T-cell (primary cell): ENCODE results near the gene SETD2. TPM values are rescaled to one million over a fixed set of nuclear protein-coding genes. Genes with fewer than 3 reads are reported as not detected.

Source experiments
- ATAC-seq, 4 experiments: fragments of 200-7000 bp in 3 of 4; fragments of 150-1000 bp in 1 of 4; cut with Tn5 transposase; replicated peaks in 1 of 4; 1 replicate in 3 of 4; 2 replicates in 1 of 4; pipeline ENCODE4 v1.10.0; 2021; ENCODE audit warnings: moderate library complexity in 3 of 4, mild to moderate bottlenecking in 2 of 4, moderate number of reproducible peaks in 1 of 4
- CTCF ChIA-PET, 2 donors: fragments of 300-600 bp; sonication (Branson Sonifier 250); formaldehyde crosslinking; loops; one replicate each; lab custom pipeline; 2022; ENCODE audit warnings: antibody characterized with exemption in 2 of 2; lab: Charles Lee
- POLR2A ChIA-PET, 2 donors: fragments of 300-600 bp; sonication (Branson Sonifier 250); formaldehyde crosslinking; loops; one replicate each; lab custom pipeline; 2022; ENCODE audit warnings: antibody characterized with exemption in 2 of 2; lab: Charles Lee
- DNase-seq, 35 experiments: peaks; one replicate each; pipeline versions ENCODE4 v3.0.0 to v3.0.0-alpha.2; 2013 to 2023
- H3K27ac ChIP-seq: one replicate; pipeline ENCODE4 v1.5.1; 2013; ENCODE audit warnings: low read length
- H3K27me3 ChIP-seq, 2 experiments: replicated peaks in 1 of 2; 1 replicate in 1 of 2; 2 replicates in 1 of 2; pipeline versions ENCODE4 v1.6.1 to v1.7.0; 2013; ENCODE audit warnings: low read length in 1 of 2, mixed read lengths in 1 of 2; ENCODE audit not compliant: control insufficient read depth in 2 of 2, insufficient read depth in 2 of 2; ENCODE audit errors: extremely low read depth in 1 of 2
- H3K36me3 ChIP-seq, 2 donors: 1 replicate in 1 of 2; 2 replicates in 1 of 2; pipeline versions ENCODE4 v1.6.1 to v1.7.0; 2013; ENCODE audit warnings: low read length in 1 of 2; ENCODE audit not compliant: control insufficient read depth in 2 of 2, insufficient read depth in 1 of 2; ENCODE audit errors: extremely low read depth in 1 of 2
- H3K4me1 ChIP-seq, 2 experiments: 1 replicate in 1 of 2; 2 replicates in 1 of 2; pipeline versions ENCODE4 v1.6.1 to v1.7.0; 2013; ENCODE audit warnings: low read length in 2 of 2, mixed read lengths in 1 of 2; ENCODE audit not compliant: insufficient read depth in 2 of 2, control insufficient read depth in 1 of 2; ENCODE audit errors: extremely low read depth in 1 of 2
- H3K4me3 ChIP-seq, 2 donors: 1 replicate in 1 of 2; 2 replicates in 1 of 2; pipeline versions ENCODE4 v1.5.1 to v1.7.0; 2013; ENCODE audit warnings: mild to moderate bottlenecking in 2 of 2, low read length in 1 of 2, moderate library complexity in 1 of 2; ENCODE audit not compliant: control insufficient read depth in 1 of 2; ENCODE audit errors: extremely low read depth in 1 of 2
- H3K9me3 ChIP-seq: 2 replicates; pipeline ENCODE4 v1.7.0; 2013
- H3K27ac Mint-ChIP-seq, 2 donors: one replicate each; pipeline ENCODE4 v1.8.0; 2020 to 2021; ENCODE audit warnings: mild to moderate bottlenecking in 2 of 2, mixed read lengths in 2 of 2
- H3K27me3 Mint-ChIP-seq, 2 donors: one replicate each; pipeline ENCODE4 v1.8.0; 2021 to 2022; ENCODE audit warnings: mixed read lengths in 2 of 2
- H3K36me3 Mint-ChIP-seq: one replicate; pipeline ENCODE4 v1.8.0; 2021; ENCODE audit warnings: mixed read lengths
- H3K4me1 Mint-ChIP-seq, 3 donors: one replicate each; pipeline ENCODE4 v1.8.0; 2020 to 2022; ENCODE audit warnings: mixed read lengths in 3 of 3, mild to moderate bottlenecking in 1 of 3
- H3K4me3 Mint-ChIP-seq, 3 donors: one replicate each; pipeline ENCODE4 v1.8.0; 2020 to 2022; ENCODE audit warnings: mild to moderate bottlenecking in 3 of 3, mixed read lengths in 3 of 3, moderate library complexity in 3 of 3
- H3K9me3 Mint-ChIP-seq, 3 donors: one replicate each; pipeline ENCODE4 v1.8.0; 2020 to 2022; ENCODE audit warnings: mixed read lengths in 3 of 3
- WGBS: methylation state at CpG from one replicate; pipeline ENCODE4 v1.1.5; 2013; ENCODE audit warnings: missing lambda C conversion rate; ENCODE audit not compliant: insufficient coverage; 5-methylcytosine and 5-hydroxymethylcytosine counted together
- total RNA-seq, 35 experiments: library from RNA in 6 of 35; stranded (reverse) in 6 of 35; fragments of 120-200 nt in 1 of 35; gene quantifications; one replicate each; pipeline versions ENCODE4 v1.2.1 to v1.2.4 and lab custom pipeline; 2013 to 2026

SETD2 gene
- total RNA-seq, 5 donors from 2014 or later (not counting 1 experiment from before 2014, with no cell fraction given) = 58.1 to 84.6 (median 63.9) TPM

DNA sequence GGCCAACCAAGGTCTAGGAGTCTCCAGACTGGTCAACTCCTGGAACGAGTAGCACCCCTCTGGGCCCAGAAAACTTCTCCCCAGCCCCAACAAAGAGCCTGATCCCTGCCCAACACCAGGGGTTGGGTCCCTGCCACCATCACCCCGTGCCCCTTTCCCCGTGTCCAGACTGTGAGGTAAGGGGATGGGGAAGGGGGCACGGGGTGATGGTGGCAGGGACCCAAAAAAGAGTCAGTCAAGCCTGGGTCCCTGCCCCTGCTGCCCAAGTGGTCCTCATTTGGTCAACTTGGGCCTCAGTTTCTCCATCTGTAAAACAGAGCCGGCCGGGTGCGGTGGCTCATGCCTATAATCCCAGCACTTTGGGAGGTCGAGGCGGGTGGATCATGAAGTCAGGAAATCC, 185.5 kb downstream of the SETD2 start:
- H3K9me3 Mint-ChIP-seq = no peaks in the 10 kb centered on the region
- ATAC-seq (no peak), DNase-seq (no peak)
- Histone ChIP-seq H3K4me3 (no peak overlapping the region), H3K27ac (peak overlapping the region; percentile 78), H3K9me3 (no peaks in the 10 kb centered on the region), H3K36me3 (peaks cover 0 to 5% of the 10 kb centered on the region in 2 donors), H3K27me3 (no peaks in the 10 kb centered on the region), H3K4me1 (peaks cover 22 to 82% of the 10 kb centered on the region in 2 experiments)
- peak overlapping the region; percentile 93 to 99 for H3K27ac Mint-ChIP-seq
- 83% methylated on average over 5 of the region's 9 CpGs for WGBS
- CTCF ChIA-PET = no interaction called here
- POLR2A ChIA-PET = no interaction called here
- no peaks in the 10 kb centered on the region for H3K27me3 Mint-ChIP-seq
- H3K36me3 Mint-ChIP-seq = peaks cover 7% of the 10 kb centered on the region
- H3K4me1 Mint-ChIP-seq = peaks cover 69 to 73% (median 71%) of the 10 kb centered on the region in 3 donors
- peak overlapping the region; percentile 83 to 88 (median 86) for H3K4me3 Mint-ChIP-seq

DNA sequence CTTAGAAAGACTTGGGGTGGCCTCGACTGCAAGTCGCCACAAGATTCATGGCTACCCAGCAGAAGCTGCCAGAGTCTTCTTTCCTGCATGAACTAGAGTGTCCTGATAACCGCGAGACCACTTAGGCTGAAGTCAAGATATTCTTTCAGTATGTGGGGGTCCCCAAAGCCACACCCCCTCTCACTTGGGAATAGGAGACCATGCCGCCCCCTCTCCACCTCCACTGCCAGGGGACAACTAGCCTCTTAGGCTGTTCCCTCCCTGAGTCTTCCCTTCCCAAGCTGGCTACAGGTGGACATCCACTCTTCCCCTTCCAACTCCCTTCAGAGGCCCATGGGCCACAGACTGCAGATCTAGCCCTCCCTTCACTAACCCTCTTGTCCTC, 186.1 kb downstream of the SETD2 start:
- DNase-seq (no peak), ATAC-seq (no peak)
- Mint-ChIP-seq H3K36me3 (peaks cover 7% of the 10 kb centered on the region), H3K9me3 (no peaks in the 10 kb centered on the region), H3K27ac (peak overlapping the region; percentile 87 to 99), H3K4me3 (peak overlapping the region; percentile 70 to 98 (median 88)), H3K27me3 (no peaks in the 10 kb centered on the region), H3K4me1 (peaks cover 70 to 73% (median 71%) of the 10 kb centered on the region in 3 donors)
- 100% methylated on average over 3 of the region's 5 CpGs for WGBS
- ChIA-PET POLR2A (no interaction called here), CTCF (no interaction called here)
- peaks cover 0 to 5% of the 10 kb centered on the region in 2 donors for H3K36me3 ChIP-seq
- H3K27me3 ChIP-seq = no peaks in the 10 kb centered on the region
- no peaks in the 10 kb centered on the region for H3K9me3 ChIP-seq
- peaks cover 22 to 79% of the 10 kb centered on the region in 2 experiments for H3K4me1 ChIP-seq
- no peak overlapping the region for H3K4me3 ChIP-seq
- H3K27ac ChIP-seq = no peak overlapping the region

DNA sequence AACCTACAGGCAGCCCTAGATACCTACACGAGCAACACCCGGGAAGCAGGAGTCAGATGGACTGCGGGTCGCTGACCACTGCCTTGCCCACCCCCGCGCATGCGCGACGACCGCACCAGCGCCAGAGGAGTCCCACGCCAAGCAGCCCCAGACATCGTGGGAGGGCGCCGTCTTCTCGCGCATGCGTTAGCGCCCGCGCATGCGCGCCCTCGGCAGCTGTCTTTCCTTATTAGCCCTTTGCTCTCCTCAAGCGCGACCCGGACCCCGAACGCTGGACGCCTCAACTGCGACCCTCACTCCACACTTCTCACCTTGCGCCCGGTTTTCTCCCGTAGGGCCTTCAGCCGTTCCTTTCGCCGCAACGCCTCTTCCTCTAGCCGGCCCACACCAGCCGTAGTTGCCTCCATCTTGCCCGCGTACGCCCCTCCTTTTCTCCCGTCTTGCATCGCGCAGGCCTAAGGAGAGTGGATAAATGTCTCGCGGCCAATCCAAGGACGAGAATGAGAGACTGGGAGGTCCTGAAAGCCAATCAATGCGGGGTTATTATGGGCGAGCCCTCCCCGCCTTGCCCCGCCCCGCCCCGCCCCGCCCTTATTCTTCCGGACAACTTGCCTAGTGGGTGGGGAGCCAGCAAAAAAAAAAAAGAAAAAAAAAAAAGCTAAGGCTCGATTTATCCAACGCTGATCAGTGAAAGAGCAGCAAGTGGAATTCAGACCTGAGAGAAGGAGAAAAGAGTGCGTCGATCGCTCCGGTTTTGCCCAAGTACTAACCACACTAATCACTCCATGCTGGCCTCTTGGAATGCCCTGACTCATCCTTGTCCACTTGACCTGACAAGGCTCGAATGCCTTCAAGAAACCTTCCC, 187.4 kb downstream of the SETD2 start, which contains the start of gene CCDC12:
Gene CCDC12, minus strand, starts transcription at position 420 of the 865 bp plus-strand sequence. Its CDS starts 13 bp downstream, at position 407.
- Histone ChIP-seq H3K36me3 (peaks cover 0 to 6% of the 10 kb centered on the region in 2 donors), H3K4me1 (peaks cover 27 to 77% of the 10 kb centered on the region in 2 experiments), H3K4me3 (peak within 1 kb of the TSS; percentile 85 to 92), H3K9me3 (no peaks in the 10 kb centered on the region), H3K27ac (peak within 1 kb of the TSS; percentile 87), H3K27me3 (no peaks in the 10 kb centered on the region)
- no peaks in the 10 kb centered on the region for H3K9me3 Mint-ChIP-seq
- peaks cover 72 to 77% (median 72%) of the 10 kb centered on the region in 3 donors for H3K4me1 Mint-ChIP-seq
- H3K27me3 Mint-ChIP-seq = no peaks in the 10 kb centered on the region
- DNase-seq (peak; percentile 86 to 98 (median 94)), ATAC-seq (peak; percentile 77 to 84 (median 80))
- peak within 1 kb of the TSS; percentile 88 to 99 (median 98) for H3K4me3 Mint-ChIP-seq
- peak within 1 kb of the TSS; percentile 99 for H3K27ac Mint-ChIP-seq
- WGBS = 2% methylated on average over 43 of the region's 64 CpGs
- peaks cover 10% of the 10 kb centered on the region for H3K36me3 Mint-ChIP-seq
- ChIA-PET POLR2A (interaction anchor here in 1 of 2 donors (0.6 to 1.0 kb wide), 4 partner anchors 9 to 805 kb away, joined by 3 to 7 read pairs (median 4); no protein-coding TSS in a partner anchor), CTCF (interaction anchor here in 1 of 2 donors (0.6 kb wide), 1 partner anchor 1110 kb away, joined by 5 read pairs; no protein-coding TSS in a partner anchor)

DNA sequence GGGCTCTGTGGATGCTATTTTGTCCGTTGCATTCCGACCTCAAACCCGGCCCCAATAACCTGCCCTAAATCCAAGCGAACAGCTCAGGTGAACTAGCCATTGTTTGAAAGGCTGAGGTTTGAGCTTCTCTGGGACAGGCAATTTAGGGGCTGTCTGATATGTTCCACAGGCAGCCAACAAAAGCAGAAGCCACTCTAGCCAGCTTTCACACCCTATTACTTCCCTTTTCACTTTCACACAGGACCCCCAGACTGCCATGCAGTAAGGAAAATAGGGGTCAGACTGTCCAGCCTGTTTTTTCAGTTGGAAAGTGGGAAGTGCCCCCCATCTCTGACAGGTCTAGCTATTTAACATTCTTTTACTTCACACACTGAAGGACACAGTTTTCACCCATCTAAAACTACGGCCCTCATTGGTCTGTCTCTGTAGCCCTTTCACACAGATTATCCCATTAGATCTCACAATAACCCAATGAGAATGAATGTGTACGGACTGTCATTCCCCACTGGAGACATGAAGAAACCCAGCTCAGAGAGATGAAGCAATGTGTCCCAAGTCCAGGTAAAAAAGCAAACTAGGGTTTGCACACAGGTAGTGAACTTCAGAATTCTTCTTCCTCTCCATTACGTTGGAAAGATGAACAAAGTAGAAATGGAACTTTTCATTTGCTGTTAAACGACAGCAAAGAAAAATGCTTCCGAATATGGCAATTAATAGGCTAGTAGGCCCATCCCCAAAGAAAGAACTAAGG, 189.3 kb downstream of the SETD2 start:
- Mint-ChIP-seq H3K36me3 (peaks cover 15% of the 10 kb centered on the region), H3K27ac (peak overlapping the region; percentile 66 to 81), H3K9me3 (no peaks in the 10 kb centered on the region), H3K27me3 (no peaks in the 10 kb centered on the region), H3K4me3 (peak overlapping the region; percentile 77 to 98 (median 88)), H3K4me1 (peaks cover 80 to 84% (median 81%) of the 10 kb centered on the region in 3 donors)
- no peaks in the 10 kb centered on the region for H3K9me3 ChIP-seq
- H3K4me3 ChIP-seq = no peak overlapping the region
- H3K4me1 ChIP-seq = peaks cover 22 to 80% of the 10 kb centered on the region in 2 experiments
- H3K27me3 ChIP-seq = no peaks in the 10 kb centered on the region
- POLR2A ChIA-PET = interaction anchor here (0.6 kb wide), 2 partner anchors 25 to 69 kb away, joined by 4 to 5 read pairs; no protein-coding TSS in a partner anchor
- WGBS = 81% methylated on average over 7 of the region's 9 CpGs
- ATAC-seq = no peak
- no peak for DNase-seq
- CTCF ChIA-PET = interaction anchor here in 1 of 2 donors (0.8 kb wide), 1 partner anchor 406 kb away, joined by 3 read pairs; the partner anchor contains the start of gene PTPN23
- peaks cover 2 to 18% of the 10 kb centered on the region in 2 donors for H3K36me3 ChIP-seq
- no peak overlapping the region for H3K27ac ChIP-seq

DNA sequence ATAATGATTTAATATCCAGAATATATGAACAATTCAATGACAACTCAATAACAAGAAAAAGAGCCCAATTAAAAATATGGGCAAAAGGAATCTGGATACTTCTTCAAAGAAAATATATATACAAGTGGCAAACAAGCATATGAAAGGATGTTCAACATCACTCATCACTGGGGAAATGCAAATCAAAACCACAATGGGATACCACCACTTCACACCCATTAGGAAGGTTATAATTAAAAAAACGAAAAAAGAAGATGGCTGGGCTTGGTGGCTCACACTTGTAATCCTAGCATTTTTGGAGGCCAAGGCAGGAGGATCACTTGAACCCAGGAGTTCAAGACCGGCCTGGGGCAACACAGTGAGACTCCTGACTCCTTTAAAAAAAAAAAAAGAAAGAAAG, 191.5 kb downstream of the SETD2 start:
- peaks cover 85 to 89% (median 86%) of the 10 kb centered on the region in 3 donors for H3K4me1 Mint-ChIP-seq
- no peak overlapping the region for H3K27ac ChIP-seq
- H3K27me3 Mint-ChIP-seq = no peaks in the 10 kb centered on the region
- no peaks in the 10 kb centered on the region for H3K27me3 ChIP-seq
- no peak overlapping the region for H3K4me3 ChIP-seq
- DNase-seq (peak in 1 of 35 experiments; percentile 62), ATAC-seq (no peak)
- peak overlapping the region; percentile 13 to 70 (median 28) for H3K4me3 Mint-ChIP-seq
- H3K9me3 ChIP-seq = no peaks in the 10 kb centered on the region
- WGBS = no CpG with 5 or more reads among the region's 2 CpGs
- peak overlapping the region; percentile 52 to 74 for H3K27ac Mint-ChIP-seq
- H3K9me3 Mint-ChIP-seq = no peaks in the 10 kb centered on the region
- ChIA-PET CTCF (no interaction called here), POLR2A (no interaction called here)
- H3K36me3 Mint-ChIP-seq = peaks cover 20% of the 10 kb centered on the region
- H3K4me1 ChIP-seq = peaks cover 17 to 81% of the 10 kb centered on the region in 2 experiments
- peaks cover 2 to 30% of the 10 kb centered on the region in 2 donors for H3K36me3 ChIP-seq

DNA sequence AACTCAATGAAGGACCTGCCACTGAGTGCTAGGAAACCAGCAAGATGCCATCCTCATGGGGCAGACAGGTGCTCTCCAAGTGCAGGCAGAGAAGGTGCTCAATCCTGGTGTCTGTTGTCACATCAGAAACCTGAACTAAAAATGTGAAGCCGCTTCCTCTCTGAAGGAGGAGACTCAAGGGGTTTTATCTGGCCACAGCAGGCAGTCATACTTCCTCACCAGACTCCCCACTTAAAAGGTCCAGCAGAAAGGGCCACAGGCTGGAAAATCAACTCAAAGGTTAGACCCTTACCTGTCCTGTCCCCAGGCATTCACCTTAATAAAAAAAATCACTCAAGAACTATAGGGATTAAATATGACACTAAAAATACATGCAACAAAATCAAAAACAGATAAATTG, 192.2 kb downstream of the SETD2 start:
- CTCF ChIA-PET = no interaction called here
- Mint-ChIP-seq H3K36me3 (peaks cover 20% of the 10 kb centered on the region), H3K4me3 (peak overlapping the region; percentile 25 to 70 (median 57)), H3K27me3 (no peaks in the 10 kb centered on the region), H3K9me3 (no peaks in the 10 kb centered on the region), H3K4me1 (peaks cover 86 to 89% (median 88%) of the 10 kb centered on the region in 3 donors), H3K27ac (peak overlapping the region; percentile 79 to 84)
- ATAC-seq (no peak), DNase-seq (no peak)
- H3K27ac ChIP-seq = no peak overlapping the region
- peaks cover 2 to 30% of the 10 kb centered on the region in 2 donors for H3K36me3 ChIP-seq
- no peak overlapping the region for H3K4me3 ChIP-seq
- WGBS = 20% methylated on average over 1 of the region's 1 CpG
- peaks cover 16 to 81% of the 10 kb centered on the region in 2 experiments for H3K4me1 ChIP-seq
- POLR2A ChIA-PET = no interaction called here
- no peaks in the 10 kb centered on the region for H3K27me3 ChIP-seq
- no peaks in the 10 kb centered on the region for H3K9me3 ChIP-seq
